K562 (cell line): ENCODE results near the gene ANXA2.

Experiments
- ARID4B ChIP-seq: sonication (generic); formaldehyde crosslinking; IDR thresholded peaks from 2 replicates; pipeline ENCODE4 v1.8.0; 2022; ENCODE audit warnings: mild to moderate bottlenecking, missing genetic modification reagents
- CBFB ChIP-seq: sonication (generic); formaldehyde crosslinking; IDR thresholded peaks from 2 replicates; pipeline ENCODE4 v1.4.0; 2020; ENCODE audit warnings: mild to moderate bottlenecking, missing genetic modification reagents
- CTCF ChIP-seq, 3 experiments: IDR thresholded peaks in 2 of 3; conservative IDR thresholded peaks in 1 of 3; 2 replicates each; pipeline ENCODE4 v1.5.1; 2011 to 2012; ENCODE audit warnings: low read length in 3 of 3, mild to moderate bottlenecking in 3 of 3, control low read depth in 2 of 3, improper control_type of control experiment in 1 of 3, inconsistent platforms in 1 of 3, low read depth in 1 of 3, mixed read lengths in 1 of 3, moderate library complexity in 1 of 3; ENCODE audit not compliant: insufficient read depth in 2 of 3
- HMGXB4 ChIP-seq: sonication (generic); formaldehyde crosslinking; IDR thresholded peaks from 2 replicates; pipeline ENCODE4 v1.8.1; 2023; ENCODE audit warnings: mild to moderate bottlenecking, missing genetic modification reagents
- KLF16 ChIP-seq: IDR thresholded peaks from 2 replicates; pipeline ENCODE4 v1.6.1; 2016; ENCODE audit warnings: antibody characterized with exemption
- MAZ ChIP-seq, 2 experiments: fragments of 450-650 bp in 1 of 2; sonication (generic) in 1 of 2; formaldehyde crosslinking; IDR thresholded peaks in 1 of 2; conservative IDR thresholded peaks in 1 of 2; 2 replicates each; pipeline versions ENCODE4 v1.4.0 to v1.5.0; 2020; ENCODE audit warnings: mild to moderate bottlenecking in 1 of 2, missing genetic modification reagents in 1 of 2
- MEIS2 ChIP-seq: fragments of 450-650 bp; IDR thresholded peaks from 2 replicates; pipeline ENCODE4 v1.6.1; 2014; ENCODE audit warnings: mild to moderate bottlenecking; ENCODE audit not compliant: partially characterized antibody
- RBBP5 ChIP-seq: fragments of 200-600 bp; sonication (generic); IDR thresholded peaks from 2 replicates; pipeline ENCODE4 v1.6.1; 2012; ENCODE audit warnings: borderline replicate concordance, mild to moderate bottlenecking, low read length, control low read depth, inconsistent platforms; ENCODE audit not compliant: insufficient read depth, poor library complexity, severe bottlenecking
- TFE3 ChIP-seq: fragments of 450-650 bp; formaldehyde crosslinking; IDR thresholded peaks from 2 replicates; pipeline ENCODE4 v1.4.0; 2020; ENCODE audit warnings: mild to moderate bottlenecking, mixed read lengths
- ZNF668 ChIP-seq: fragments of 250-450 bp; sonication (Bioruptor Pico); IDR thresholded peaks from 2 replicates; pipeline ENCODE4 v1.8.0; 2022; ENCODE audit warnings: mild to moderate bottlenecking, inconsistent platforms

- TF ChIP-seq ARID4B (CRISPR knock-in tag): no peak
- no peak for TF ChIP-seq MAZ (CRISPR knock-in tag; conservative IDR thresholded peaks at IDR 0.05 in 1 of 2, IDR thresholded peaks at IDR 0.05 in 1 of 2)
- no peak for TF ChIP-seq ZNF668 (CRISPR knock-in tag)
- no peak for TF ChIP-seq CBFB (CRISPR knock-in tag)
- no peak for TF ChIP-seq TFE3 (CRISPR knock-in tag)
- no peak for TF ChIP-seq MEIS2
- no peak for TF ChIP-seq KLF16
- no peak for TF ChIP-seq HMGXB4 (CRISPR knock-in tag)
- no peak for TF ChIP-seq RBBP5
- no peak for TF ChIP-seq CTCF (IDR thresholded peaks at IDR 0.05 in 2 of 3, conservative IDR thresholded peaks at IDR 0.05 in 1 of 3; ENCODE audit: insufficient read depth in 2 of 3, low read depth in 1 of 3, low read length in 3 of 3)
These were observed 50.2 kb downstream of the ANXA2 start for GRCh38 chr15:60347480-60348049.
